HG03039 (cell line): ENCODE results near the gene AJM1.
"Not testable (repeated sequence)": the region's sequence is repeated elsewhere in the genome, so short reads cannot be mapped to it uniquely, and the experiment has no call there.

Experiments
- ATAC-seq: cut with Tn5 transposase; IDR thresholded peaks from one replicate; pipeline ENCODE4 v1.9.1; 2021; ENCODE audit warnings: mild to moderate bottlenecking, moderate library complexity; ENCODE audit not compliant: unreplicated experiment

AJM1 gene

DNA sequence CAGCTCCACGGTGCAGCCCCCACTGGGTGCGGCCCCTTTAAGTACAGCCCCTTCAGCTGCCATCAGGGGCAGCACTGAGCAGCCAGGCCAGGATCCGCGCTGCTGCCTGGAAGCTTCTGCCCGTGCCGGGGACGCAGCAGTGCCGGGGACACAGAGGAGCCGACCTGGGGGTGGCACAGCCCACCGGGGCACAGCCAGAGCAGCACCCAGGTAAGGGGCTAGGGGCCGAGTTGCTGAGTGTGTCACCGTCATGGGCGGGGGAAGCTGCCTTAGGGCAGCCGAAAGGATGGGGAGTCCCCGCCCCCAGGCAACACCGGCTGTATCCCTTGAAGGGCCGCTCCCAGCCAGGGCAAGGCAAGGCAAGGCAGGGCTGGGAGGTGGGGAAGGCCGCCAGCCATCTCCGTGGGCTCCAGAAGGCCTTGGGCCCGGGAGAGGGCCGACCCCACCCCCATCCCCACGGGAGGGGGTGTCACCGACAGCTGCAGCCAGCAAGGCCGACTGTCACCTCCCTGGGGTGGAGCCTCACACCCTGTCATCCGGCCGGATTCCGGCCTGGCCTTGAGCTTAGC lies at the start of gene AJM1:
AJM1 (plus strand) TSS at position 99 of the 569 bp plus-strand sequence. CDS start 1,937 bp downstream, outside the sequence.
- peak; percentile 47 for ATAC-seq

DNA sequence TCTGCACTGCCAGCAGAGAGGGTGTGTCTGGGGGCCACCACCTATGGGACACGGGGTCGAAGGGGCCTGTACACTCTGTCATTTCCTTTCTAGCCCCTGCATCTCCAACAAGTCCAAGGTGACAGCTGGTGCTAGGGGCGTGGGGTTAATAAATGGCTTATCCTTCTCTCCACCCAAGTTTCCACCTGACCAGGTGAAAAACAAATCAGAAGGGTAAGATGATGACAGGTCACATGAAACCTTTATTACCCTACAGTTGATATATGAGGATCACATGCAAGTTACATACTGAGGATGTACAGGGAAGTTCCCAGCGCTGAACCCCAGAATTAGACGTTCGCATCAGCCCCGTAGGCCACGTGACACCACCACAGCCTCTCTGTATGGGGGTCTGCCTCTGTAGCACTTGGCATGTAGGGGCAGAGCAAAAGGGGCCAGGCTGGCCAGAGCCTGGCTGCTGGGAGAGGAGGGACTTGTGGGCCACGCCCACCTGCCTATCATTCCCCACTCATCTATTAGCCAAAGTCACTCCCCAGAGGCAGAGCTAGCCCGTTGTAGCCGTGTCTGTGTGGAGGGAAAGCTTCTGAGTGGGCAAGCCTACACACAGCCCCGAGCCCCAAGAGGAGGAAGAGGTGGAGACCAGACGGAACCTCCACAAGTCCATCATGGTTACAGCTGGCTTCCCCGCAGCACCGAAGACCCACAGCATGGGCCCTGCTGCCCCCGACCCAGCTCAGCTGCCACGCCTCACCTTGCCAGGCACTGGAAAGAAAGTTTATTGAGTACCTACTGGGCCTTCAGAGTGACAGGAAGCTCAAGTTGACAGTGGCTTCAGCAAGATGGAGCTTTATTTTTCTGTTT lies 49.0 kb upstream of the AJM1 start:
- ATAC-seq: no peak

DNA sequence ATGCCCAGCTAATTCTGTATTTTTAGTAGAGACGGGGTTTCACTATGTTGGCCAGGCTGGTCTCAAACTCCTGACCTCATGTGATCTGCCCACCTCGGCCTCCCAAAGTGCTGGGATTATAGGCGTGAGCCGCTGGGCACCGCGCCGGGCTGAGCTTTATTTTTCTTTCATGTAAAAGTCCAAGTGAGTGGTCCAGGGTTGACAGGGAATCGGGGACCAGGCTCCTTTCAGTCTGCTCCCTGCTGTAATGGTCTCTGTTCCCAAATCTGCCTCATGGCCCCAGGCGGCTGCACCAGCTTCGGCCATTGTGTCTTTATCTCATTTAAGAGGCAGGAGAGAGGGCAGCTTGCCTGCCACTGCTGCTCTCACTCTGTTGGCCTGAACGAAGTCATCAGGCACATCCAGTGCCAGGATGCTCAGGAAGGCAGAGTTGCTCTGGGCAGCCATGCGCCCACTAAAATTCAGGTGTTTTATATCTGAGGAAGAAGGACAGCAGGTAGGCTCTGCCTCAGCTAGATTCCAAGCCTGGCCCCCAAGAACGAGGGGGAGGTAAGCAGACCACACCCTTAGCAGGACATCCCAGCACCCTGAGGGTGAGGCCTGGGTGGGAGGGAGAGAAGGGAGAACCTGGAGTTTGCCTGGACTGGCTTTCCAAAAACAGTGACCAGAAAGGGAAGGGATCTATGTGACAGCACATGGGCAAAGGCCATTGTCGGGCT lies 47.8 kb upstream of the AJM1 start:
- ATAC-seq: no peak

DNA sequence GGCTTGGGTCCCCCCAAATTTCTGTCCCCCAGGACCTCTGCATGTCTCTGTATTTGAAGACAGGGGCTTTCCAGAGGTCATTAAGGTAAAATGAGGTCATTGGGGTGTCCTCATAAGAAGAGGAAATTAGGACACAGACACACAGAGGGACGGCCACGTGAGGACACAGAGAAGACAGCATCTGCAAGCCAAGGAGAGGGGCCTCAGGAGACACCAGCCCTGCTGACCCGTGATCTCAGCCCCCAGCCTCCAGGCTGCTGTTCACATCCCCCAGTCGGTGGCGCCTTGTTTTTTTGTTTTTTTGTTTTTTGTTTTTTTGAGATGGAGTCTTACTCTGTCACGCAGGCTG lies 47.3 kb upstream of the AJM1 start:
- ATAC-seq: no peak

DNA sequence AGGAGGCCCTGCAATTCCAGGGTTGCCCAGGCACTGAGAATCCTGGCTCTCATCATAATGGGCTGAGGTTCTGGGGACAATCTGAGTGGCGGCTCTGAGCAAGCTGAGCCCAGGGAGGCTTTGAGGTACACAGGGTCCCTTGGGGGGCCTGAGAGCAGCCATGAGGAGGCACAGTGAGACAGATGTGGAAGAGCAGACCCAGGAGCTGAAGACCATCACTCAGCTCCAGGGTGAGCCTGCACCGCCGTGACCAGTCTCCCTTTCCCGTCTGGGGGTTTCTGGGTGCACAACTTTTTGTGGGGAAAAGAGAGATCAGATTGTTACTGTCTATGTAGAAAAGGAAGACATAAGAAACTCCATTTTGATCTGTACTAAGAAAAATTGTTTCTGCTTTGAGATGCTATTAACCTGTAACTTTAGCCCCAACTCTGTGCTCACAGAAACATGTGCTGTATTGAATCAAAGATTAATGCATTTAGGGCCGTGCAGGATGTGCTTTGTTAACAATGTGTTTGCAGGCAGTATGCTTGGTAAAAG lies 46.0 kb upstream of the AJM1 start, which contains the start of gene CCDC183:
CCDC183 (plus strand) TSS at position 101 of the 537 bp plus-strand sequence; CDS start at position 161, 60 bp downstream.
- no peak for ATAC-seq

DNA sequence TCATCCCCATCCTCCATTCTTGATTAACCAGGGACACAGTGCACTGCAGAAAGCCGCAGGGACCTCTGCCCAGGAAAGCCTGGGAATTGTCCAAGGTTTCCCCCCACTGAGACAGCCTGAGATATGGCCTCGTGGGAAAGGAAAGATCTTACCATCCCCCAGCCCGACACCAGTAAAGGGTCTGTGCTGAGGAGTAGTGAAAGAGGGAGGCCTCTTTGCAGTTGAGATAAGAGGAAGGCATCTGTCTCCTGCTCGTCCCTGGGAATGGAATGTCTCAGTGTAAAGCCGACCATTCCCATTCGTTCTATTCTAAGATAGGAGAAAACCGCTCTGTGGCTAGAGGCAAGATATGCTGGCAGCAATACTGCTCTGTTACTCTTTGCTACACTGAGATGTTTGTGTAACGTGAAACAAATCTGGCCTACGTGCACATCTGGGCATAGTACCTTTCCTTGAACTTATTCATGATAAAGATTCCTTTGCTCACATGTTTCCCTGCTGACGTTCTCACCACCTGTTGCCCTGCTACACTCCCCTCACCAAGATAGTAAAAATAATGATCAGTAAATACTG lies 45.4 kb upstream of the AJM1 start:
- ATAC-seq: not testable (repeated sequence)

DNA sequence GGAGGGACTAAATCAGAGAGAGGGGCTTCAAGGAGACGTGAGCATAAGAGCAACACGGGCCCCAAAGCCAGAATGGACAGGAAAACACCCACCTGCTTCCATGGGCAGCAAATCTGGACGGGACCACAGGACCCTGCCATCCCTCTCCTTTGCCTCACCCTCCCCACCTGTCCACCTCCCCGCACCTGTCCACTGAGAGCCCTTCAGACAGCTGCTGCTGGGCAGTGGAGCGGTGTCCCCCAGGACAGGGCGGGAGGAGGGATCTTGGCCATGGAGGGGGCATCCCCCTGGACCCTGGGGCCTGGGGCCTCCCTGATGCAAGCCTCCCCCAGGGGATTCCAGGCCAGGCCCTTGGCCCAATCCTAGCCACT lies 43.6 kb upstream of the AJM1 start:
- ATAC-seq: no peak

DNA sequence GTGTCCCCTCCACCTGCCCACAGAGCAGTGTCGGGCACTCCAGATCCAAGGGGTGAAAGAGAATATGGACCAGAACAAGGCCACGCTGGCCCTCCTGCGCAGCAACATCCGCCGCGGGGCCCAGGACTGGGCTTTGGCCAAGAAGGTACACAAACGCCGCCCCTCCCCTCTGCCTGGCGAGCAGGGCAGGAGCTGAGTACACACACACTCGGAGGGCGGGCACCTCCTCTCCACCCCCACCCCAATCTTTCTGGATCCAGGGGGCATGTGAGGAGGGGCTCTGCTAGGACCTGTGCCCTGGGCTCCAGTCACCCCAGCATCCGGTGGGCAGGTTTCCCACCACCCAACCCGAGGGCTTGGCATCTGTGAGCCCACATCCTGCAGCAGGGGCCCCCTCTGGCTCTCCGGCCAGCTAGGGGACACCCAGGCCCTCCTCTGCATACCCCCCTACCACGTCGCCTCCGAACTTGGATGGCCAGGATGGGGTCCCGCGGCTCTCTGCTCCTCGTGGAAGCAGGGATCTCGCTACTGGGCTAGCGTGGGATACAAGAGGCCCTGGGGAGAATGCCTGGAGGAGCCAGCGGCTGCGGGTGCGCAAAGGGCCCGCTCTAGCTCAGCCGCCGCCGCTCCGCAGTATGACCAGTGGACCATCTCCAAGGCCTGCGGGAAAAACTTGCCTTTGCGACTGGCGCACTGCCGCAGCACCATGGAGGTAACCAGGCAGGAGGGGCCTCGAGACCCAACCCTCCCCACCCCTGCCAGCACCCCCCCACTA lies 43.0 kb upstream of the AJM1 start:
- ATAC-seq: no peak

DNA sequence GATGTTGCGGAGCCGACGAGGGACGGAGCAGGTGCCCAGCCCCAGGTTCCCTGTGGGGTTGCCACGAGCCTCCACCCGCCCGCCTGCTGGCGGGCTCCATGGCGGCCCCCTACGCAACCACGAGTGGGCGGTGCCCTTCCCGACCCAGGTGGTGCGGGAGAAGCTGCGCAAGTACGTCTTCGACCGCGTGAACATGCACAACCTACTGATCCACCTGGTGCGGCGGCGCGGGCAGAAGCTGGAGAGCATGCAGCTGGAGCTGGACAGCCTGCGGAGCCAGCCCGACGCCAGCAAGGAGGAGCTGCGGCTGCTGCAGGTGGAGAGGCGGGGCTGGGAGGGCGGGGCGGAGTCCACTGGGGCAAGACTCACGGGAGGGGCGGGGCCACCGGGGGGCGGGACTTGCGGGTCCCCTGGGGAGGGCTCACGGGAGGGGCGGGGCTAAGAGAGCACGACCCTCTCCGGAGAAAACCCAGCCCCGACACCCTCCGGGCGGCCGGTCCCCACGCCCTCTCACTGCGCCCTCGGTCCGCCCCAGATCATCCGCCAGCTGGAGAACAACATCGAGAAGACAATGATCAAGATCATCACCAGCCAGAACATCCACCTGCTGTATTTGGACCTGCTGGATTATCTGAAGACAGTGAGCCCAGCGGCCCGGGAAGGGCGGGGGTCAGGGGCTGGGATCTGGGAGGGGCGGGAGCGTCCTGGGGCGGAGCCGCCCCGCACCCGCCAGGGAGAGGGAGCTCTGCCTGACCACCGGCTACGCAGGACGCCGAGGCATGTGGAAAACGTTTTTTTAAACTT lies 42.2 kb upstream of the AJM1 start:
- peak; percentile 44 for ATAC-seq

DNA sequence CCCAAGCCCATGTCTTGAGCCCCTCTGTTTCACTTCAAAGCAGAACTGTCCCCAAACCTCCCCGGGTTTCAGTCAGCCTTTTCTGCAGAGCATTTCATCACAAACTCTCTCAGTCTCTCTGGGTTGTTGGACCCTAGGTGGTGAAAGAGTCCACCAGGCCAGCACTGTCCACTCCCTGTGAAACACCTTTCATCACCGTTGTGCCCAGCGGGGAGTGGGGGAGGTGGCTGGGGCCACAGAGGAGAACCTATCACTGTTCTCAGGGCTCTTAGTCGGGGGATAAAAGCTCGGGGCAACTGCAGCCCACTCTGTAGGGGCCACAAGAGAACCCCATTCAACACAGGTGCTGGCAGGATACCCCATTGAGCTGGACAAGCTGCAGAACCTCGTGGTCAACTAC lies 40.0 kb upstream of the AJM1 start:
- ATAC-seq: no peak

DNA sequence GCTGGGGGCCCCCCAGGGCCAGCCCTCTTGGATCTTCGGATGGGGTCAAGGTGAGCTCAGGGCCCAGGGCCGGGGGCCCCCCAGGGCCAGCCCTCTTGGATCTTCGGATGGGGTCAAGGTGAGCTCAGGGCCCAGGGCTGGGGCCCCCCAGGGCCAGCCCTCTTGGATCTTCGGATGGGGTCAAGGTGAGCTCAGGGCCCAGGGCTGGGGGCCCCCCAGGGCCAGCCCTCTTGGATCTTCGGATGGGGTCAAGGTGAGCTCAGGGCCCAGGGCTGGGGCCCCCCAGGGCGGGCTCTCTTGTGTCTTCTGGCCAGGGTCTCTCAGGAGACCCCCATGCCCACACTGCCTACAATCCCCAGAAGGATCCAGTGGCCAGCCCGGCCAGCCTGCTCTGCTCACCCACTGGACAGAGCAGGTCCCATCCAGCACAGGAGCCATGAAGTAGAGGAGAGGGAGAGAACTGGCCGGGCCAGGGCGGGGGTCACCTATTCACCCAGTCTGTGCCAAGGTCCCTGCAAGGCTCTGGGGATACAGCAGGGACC lies 39.2 kb upstream of the AJM1 start:
- ATAC-seq: not testable (repeated sequence)

DNA sequence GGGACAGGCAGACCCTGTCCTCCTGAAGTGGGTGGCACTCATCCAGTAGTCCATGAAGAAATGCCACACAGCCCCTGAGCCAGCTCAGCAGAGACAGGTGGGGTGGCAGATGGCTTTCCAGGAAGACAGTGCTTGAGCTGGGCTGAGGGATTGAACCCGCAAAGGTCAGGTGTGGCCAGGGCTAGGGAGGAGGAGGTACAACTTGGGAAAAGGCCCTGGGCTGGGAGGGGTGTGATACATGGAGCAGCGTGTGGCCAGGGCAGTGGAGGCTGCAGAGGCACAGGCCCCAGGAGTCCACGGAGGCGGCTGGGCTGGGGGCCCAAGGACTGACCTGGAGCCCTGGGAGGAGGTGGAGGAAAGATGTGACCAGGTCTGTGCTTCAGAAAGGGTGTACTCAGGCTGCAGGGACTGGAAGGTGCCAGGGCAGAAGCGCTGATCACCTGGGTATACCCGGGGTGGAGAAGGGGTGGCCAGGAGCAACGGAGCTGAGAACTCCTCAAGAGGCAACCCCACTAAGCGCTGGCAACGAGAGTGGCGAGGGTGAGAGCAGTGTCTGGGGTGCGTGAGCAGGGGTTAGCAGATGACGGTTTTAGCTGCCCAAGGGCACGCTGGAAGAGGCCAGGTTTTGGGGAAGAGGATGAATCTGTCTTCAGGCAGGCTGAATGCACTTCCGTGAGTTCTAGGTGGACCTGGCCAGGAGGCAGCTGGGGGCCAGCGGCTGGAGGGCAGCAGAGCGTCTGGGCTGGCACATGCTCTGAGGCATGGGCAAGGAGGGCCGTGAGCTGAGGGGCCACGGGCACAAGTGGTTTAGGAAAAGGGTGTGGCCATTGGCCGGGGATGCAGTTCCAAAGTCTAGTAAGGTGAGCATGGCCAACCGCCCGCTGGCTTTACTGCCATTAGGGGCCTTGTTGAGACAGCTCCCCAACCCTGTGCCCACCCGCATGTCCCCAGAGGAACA lies 38.4 kb upstream of the AJM1 start:
- ATAC-seq: no peak

DNA sequence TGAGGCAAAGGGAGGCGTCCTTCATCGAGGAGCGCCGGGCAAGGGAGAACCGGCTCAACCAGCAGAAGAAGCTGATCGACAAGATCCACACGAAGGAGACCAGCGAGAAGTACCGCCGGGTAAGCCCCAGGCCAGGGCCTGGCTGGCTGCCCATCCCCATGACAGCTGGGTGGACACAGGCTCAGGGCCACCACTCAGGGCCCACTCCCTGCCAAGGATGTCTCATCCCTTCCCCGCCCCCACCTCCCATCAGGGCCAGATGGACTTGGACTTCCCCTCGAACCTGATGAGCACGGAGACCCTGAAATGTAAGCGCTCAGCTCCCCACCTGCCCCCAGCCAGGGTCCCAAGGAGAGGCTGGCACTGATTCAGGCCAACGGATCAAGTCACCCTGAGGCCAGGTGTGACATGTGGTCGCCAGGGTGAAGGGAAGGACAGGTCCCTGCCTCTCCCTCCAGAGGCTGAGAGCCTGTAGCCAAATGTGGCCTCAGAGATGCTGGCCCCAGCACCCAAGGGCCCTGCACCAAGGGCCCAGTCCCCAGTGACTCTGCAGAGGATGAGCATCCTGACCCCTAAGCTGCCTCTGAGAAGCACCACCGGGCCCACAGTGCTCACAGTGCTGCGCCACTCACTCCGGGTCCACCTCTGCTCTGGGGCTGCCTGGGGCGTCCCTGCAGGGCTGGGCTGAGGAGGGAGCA lies 37.6 kb upstream of the AJM1 start:
- ATAC-seq: no peak

DNA sequence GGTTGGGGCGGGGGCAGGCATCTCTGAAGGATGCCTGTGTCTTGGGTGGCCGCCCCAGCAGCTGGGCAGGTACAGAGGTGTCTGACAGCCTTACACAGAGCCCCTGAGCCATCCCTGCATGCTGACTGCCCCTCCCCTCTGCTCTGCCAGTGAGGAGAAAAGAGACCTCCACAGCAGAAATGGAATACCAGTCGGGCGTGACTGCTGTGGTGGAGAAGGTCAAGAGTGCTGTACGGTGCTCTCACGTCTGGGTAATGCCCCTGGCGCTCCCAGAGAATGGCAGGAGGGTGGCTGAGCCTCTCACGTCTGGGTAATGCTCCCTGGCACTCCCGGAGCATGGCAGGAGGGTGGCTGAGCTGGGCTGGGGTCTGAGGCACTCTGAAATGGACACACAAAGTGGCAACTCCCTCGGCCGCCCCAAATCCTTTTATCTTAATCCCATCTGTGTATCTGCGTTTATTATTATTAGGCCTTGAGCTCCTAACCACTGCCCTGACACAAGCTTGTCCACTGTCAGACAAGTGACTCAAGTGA lies 37.0 kb upstream of the AJM1 start:
- ATAC-seq: no peak

DNA sequence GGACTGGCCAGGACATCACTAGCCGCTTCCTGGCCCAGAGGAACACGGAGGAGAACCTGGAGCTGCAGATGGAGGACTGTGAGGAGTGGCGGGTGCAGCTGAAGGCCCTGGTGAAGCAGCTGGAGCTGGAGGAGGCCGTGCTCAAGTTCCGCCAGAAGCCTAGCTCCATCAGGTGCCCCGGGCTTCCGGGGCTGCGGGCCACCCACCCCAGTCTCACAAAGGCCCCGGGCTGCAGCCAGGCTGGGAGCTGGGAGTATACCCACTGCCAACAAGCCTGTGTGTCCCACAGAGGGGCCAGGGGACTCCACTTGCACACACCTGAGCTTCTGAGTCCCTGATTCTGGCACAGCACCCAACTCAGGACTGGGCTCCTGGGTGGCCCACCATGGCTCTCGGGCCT lies 36.2 kb upstream of the AJM1 start:
- no peak for ATAC-seq

DNA sequence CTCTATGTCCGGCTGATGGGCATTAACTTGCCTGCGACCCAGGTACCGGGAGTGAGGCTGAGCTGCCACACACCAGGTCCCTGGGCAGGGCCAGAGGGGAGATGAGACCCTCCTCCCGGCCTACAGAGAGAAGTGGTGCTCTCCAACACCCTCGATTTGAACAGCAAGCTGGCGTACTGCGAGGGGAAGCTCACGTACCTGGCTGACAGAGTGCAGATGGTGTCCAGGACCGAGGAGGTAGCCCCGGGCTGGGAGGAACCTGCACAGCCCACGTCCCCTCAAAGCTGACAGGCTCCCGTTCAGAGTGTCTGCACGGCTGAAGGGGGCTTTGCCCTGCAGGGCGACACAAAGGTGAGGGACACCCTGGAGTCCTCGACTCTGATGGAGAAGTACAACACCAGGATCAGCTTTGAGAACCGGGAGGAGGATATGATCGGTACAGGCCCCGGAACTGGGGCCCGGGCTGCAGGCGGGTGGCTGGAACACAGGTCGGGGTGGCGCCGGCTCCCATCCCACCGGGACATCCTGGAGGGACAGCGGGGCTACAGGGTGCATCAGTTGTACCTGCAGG lies 35.6 kb upstream of the AJM1 start:
- no peak for ATAC-seq
